ENCODE data around the gene PET100. TPM values are rescaled to one million over a fixed set of nuclear protein-coding genes. Genes with fewer than 3 reads are reported as not detected.

The PET100 gene
- total RNA-seq, 1 experiment from 2014 or later, result 126 TPM

- TSS peak; percentile 58 for BruUV-seq (replicated peaks)
- ChIA-PET CTCF (interaction anchor here (1.0 kb wide), 1 partner anchor 29 kb away, joined by 5 read pairs; no protein-coding TSS in a partner anchor), POLR2A (no interaction called here), RAD21 (ENCODE audit: low non-redundant PET in 1 of 2, low total read pairs in 2 of 2, uncharacterized antibody in 2 of 2, unreplicated experiment in 2 of 2) (interaction anchor here in 1 of 2 experiments (1.4 kb wide), 1 partner anchor 29 kb away, joined by 3 read pairs; no protein-coding TSS in a partner anchor)
- H3K79me2 ChIP-seq (ENCODE audit: insufficient read depth, low read length), result peaks cover 36% of the 10 kb centered on the region
- no peak overlapping the region for H2AFZ ChIP-seq (ENCODE audit: low read depth, low read length, poor library complexity, severe bottlenecking)
- peaks cover 10 to 27% of the 10 kb centered on the region in 2 experiments for H3K4me1 ChIP-seq (ENCODE audit: control insufficient read depth in 1 of 2, insufficient read depth in 2 of 2, low read length in 2 of 2)
- intact Hi-C loops (cut with micrococcal nuclease), result no loop called here
- no peak overlapping the region for H3K4me2 ChIP-seq (ENCODE audit: low read length)
- H3K9me3 ChIP-seq (ENCODE audit: control insufficient read depth in 1 of 2, insufficient read depth in 1 of 2, low read depth in 1 of 2, low read length in 2 of 2), result no peaks in the 10 kb centered on the region
- no peaks in the 10 kb centered on the region for H4K20me1 ChIP-seq (ENCODE audit: insufficient read depth)
- no peaks in the 10 kb centered on the region for H3K36me3 ChIP-seq (ENCODE audit: control insufficient read depth in 1 of 2, insufficient read depth in 2 of 2, low read length in 2 of 2)
- no peak for TF ChIP-seq ZFX (IDR thresholded peaks at IDR 0.05)
- TF ChIP-seq YY1 (IDR thresholded peaks at IDR 0.05; ENCODE audit: extremely low read depth, insufficient replicate concordance, low read depth, low read length), result no peak
- TF ChIP-seq, protein P1, sequence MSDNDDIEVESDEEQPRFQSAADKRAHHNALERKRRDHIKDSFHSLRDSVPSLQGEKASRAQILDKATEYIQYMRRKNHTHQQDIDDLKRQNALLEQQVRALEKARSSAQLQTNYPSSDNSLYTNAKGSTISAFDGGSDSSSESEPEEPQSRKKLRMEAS (IDR thresholded peaks at IDR 0.05), result no peak
- no peak for DNase-seq (ENCODE audit: low read depth, low spot score)
- no peak for ATAC-seq
- H3K9ac ChIP-seq (ENCODE audit: low read length), result no peak overlapping the region
- H3K9me2 ChIP-seq (ENCODE audit: insufficient read depth), result peaks cover 3% of the 10 kb centered on the region; the same call in 1 of the 2 replicates
- H3K4me3 ChIP-seq (replicated peaks in 1 of 2; ENCODE audit: low read depth in 1 of 2, low read length in 2 of 2), result no peak overlapping the region
- no peak overlapping the region for H3K27ac ChIP-seq (ENCODE audit: low read depth, low read length)
- no peaks in the 10 kb centered on the region for H3K27me3 ChIP-seq (ENCODE audit: insufficient read depth, low read length)
Measured at GRCh38 chr19:7597689-7598088, 31.9 kb upstream of the PET100 start.

- ATAC-seq, result no peak
- no peak overlapping the region for H3K4me2 ChIP-seq (ENCODE audit: low read length)
- POLR2A ChIA-PET, result no interaction called here
- H2AFZ ChIP-seq (ENCODE audit: low read depth, low read length, poor library complexity, severe bottlenecking), result no peak overlapping the region
- peaks cover 36% of the 10 kb centered on the region for H3K79me2 ChIP-seq (ENCODE audit: insufficient read depth, low read length)
- H3K27me3 ChIP-seq (ENCODE audit: insufficient read depth, low read length), result no peaks in the 10 kb centered on the region
- no peak for DNase-seq (ENCODE audit: low read depth, low spot score)
- BruUV-seq (replicated peaks), result no TSS peak
- TF ChIP-seq ZFX (IDR thresholded peaks at IDR 0.05) (no peak), POLR2A (IDR thresholded peaks at IDR 0.05; ENCODE audit: borderline replicate concordance, extremely low read depth, insufficient read depth, insufficient read length) (no peak), YY1 (IDR thresholded peaks at IDR 0.05; ENCODE audit: extremely low read depth, insufficient replicate concordance, low read depth, low read length) (no peak), ELF1 (IDR thresholded peaks at IDR 0.05; ENCODE audit: borderline replicate concordance, low read depth) (no peak), SP1 (IDR thresholded peaks at IDR 0.05; ENCODE audit: low read depth) (no peak), CTCF (IDR thresholded peaks at IDR 0.05 in 2 of 3, conservative IDR thresholded peaks at IDR 0.05 in 1 of 3; ENCODE audit: borderline replicate concordance in 1 of 3, insufficient read depth in 1 of 3, low read depth in 2 of 3, low read length in 2 of 3) (no peak), SRF (IDR thresholded peaks at IDR 0.05; ENCODE audit: low read depth) (no peak), CBX3 (IDR thresholded peaks at IDR 0.05; ENCODE audit: low read depth) (no peak), EZH2 (IDR thresholded peaks at IDR 0.05) (no peak), POLR2AphosphoS5 (IDR thresholded peaks at IDR 0.05; ENCODE audit: low read depth, low read length) (no peak), JUND (IDR thresholded peaks at IDR 0.05) (no peak)
- H3K4me3 ChIP-seq (replicated peaks in 1 of 2; ENCODE audit: low read depth in 1 of 2, low read length in 2 of 2), result no peak overlapping the region
- H3K9ac ChIP-seq (ENCODE audit: low read length), result no peak overlapping the region
- H3K27ac ChIP-seq (ENCODE audit: low read depth, low read length), result no peak overlapping the region
- H3K4me1 ChIP-seq (ENCODE audit: control insufficient read depth in 1 of 2, insufficient read depth in 2 of 2, low read length in 2 of 2), result peaks cover 10 to 32% of the 10 kb centered on the region in 2 experiments
- no peaks in the 10 kb centered on the region for H3K9me3 ChIP-seq (ENCODE audit: control insufficient read depth in 1 of 2, insufficient read depth in 1 of 2, low read depth in 1 of 2, low read length in 2 of 2)
- RAD21 ChIA-PET (ENCODE audit: low non-redundant PET in 1 of 2, low total read pairs in 2 of 2, uncharacterized antibody in 2 of 2, unreplicated experiment in 2 of 2), result no interaction called here
- CTCF ChIA-PET, result interaction anchor here (1.0 kb wide), 1 partner anchor 30 kb away, joined by 5 read pairs; no protein-coding TSS in a partner anchor
- peaks cover 3% of the 10 kb centered on the region; the same call in 1 of the 2 replicates for H3K9me2 ChIP-seq (ENCODE audit: insufficient read depth)
- no peaks in the 10 kb centered on the region for H3K36me3 ChIP-seq (ENCODE audit: control insufficient read depth in 1 of 2, insufficient read depth in 2 of 2, low read length in 2 of 2)
- H4K20me1 ChIP-seq (ENCODE audit: insufficient read depth), result no peaks in the 10 kb centered on the region
- intact Hi-C loops (cut with micrococcal nuclease), result no loop called here
Measured at GRCh38 chr19:7598180-7598579, 31.4 kb upstream of the PET100 start.
